Astrocyte (in vitro differentiated cells and primary cell): ENCODE results near the gene IFT80. TPM values are rescaled to one million over a fixed set of nuclear protein-coding genes. Genes with fewer than 3 reads are reported as not detected.
"Not testable (repeated sequence)": the region's sequence is repeated elsewhere in the genome, so short reads cannot be mapped to it uniquely, and the experiment has no call there.

Source experiments
- DNase-seq: peaks from one replicate; pipeline ENCODE4 v3.0.0-alpha.2; 2010; ENCODE audit warnings: low read depth
- FAIRE-seq: peaks from 2 replicates; lab custom pipeline; 2011; peaks lifted over from hg19 to GRCh38; lab: Jason Lieb, UNC
- H2AFZ ChIP-seq: 2 replicates; pipeline ENCODE4 v1.6.0; 2012; ENCODE audit warnings: low read depth, low read length, inconsistent platforms
- H3K27ac ChIP-seq: 2 replicates; pipeline ENCODE4 v1.5.1; 2011; ENCODE audit warnings: low read depth, low read length, inconsistent platforms
- H3K27me3 ChIP-seq: 2 replicates; pipeline ENCODE4 v1.6.0; 2011; ENCODE audit warnings: low read length, inconsistent platforms; ENCODE audit not compliant: insufficient read depth
- H3K36me3 ChIP-seq: 2 replicates; pipeline ENCODE4 v1.5.1; 2011; ENCODE audit warnings: low read length, inconsistent platforms; ENCODE audit not compliant: insufficient read depth
- H3K4me1 ChIP-seq: 2 replicates; pipeline ENCODE4 v1.5.1; 2011; ENCODE audit warnings: low read length, inconsistent platforms; ENCODE audit not compliant: insufficient read depth
- H3K4me2 ChIP-seq: 2 replicates; pipeline ENCODE4 v1.6.0; 2012; ENCODE audit warnings: low read length, inconsistent platforms
- H3K4me3 ChIP-seq: 2 replicates; pipeline ENCODE4 v1.5.1; 2011; ENCODE audit warnings: low read depth, mild to moderate bottlenecking, low read length, inconsistent platforms; ENCODE audit not compliant: insufficient read depth
- H3K79me2 ChIP-seq: 2 replicates; pipeline ENCODE4 v1.6.0; 2012; ENCODE audit warnings: mild to moderate bottlenecking, low read length, inconsistent platforms; ENCODE audit not compliant: insufficient read depth
- H3K9ac ChIP-seq: 2 replicates; pipeline ENCODE4 v1.6.0; 2012; ENCODE audit warnings: mild to moderate bottlenecking, low read length, inconsistent platforms
- H3K9me3 ChIP-seq: 2 replicates; pipeline ENCODE4 v1.5.1; 2012; ENCODE audit warnings: low read depth, mild to moderate bottlenecking, low read length, inconsistent platforms; ENCODE audit not compliant: insufficient read depth
- H4K20me1 ChIP-seq: 2 replicates; pipeline ENCODE4 v1.6.0; 2012; ENCODE audit warnings: low read length, inconsistent platforms; ENCODE audit not compliant: insufficient read depth
- H3K27ac Mint-ChIP-seq: one replicate; pipeline ENCODE4 v1.8.0; 2021; ENCODE audit warnings: mild to moderate bottlenecking, mixed read lengths; ENCODE audit not compliant: unreplicated experiment
- H3K27me3 Mint-ChIP-seq: one replicate; pipeline ENCODE4 v1.8.0; 2021; ENCODE audit warnings: low read depth, mixed read lengths; ENCODE audit not compliant: unreplicated experiment
- H3K36me3 Mint-ChIP-seq: one replicate; pipeline ENCODE4 v1.8.0; 2021; ENCODE audit warnings: low read depth, mixed read lengths; ENCODE audit not compliant: unreplicated experiment
- H3K4me1 Mint-ChIP-seq: one replicate; pipeline ENCODE4 v1.8.0; 2021; ENCODE audit warnings: low read depth, mixed read lengths; ENCODE audit not compliant: unreplicated experiment
- H3K4me3 Mint-ChIP-seq: one replicate; pipeline ENCODE4 v1.8.0; 2021; ENCODE audit warnings: mild to moderate bottlenecking, moderate library complexity, mixed read lengths; ENCODE audit not compliant: unreplicated experiment
- H3K9me3 Mint-ChIP-seq: one replicate; pipeline ENCODE4 v1.8.0; 2021; ENCODE audit warnings: mild to moderate bottlenecking, mixed read lengths; ENCODE audit not compliant: unreplicated experiment
- CTCF ChIP-seq: IDR thresholded peaks from 2 replicates; pipeline ENCODE4 v1.5.1; 2011; ENCODE audit warnings: low read depth, mild to moderate bottlenecking, inconsistent platforms, low read length, moderate library complexity; ENCODE audit not compliant: insufficient read depth
- EZH2 ChIP-seq: IDR thresholded peaks from 2 replicates; pipeline ENCODE4 v1.6.1; 2012; ENCODE audit warnings: mild to moderate bottlenecking, low read length, inconsistent platforms; ENCODE audit not compliant: insufficient read depth
- total RNA-seq: library from RNA; stranded (reverse); gene quantifications from 2 replicates; pipeline ENCODE4 v1.2.1, GENCODE V29; 2021

Gene IFT80
- total RNA-seq, 1 donor from 2014 or later = 27.3 TPM

GRCh38 chr3:160369784-160370183, 29.2 kb downstream of the IFT80 start:
- FAIRE-seq = no peak
- H3K27ac Mint-ChIP-seq = no peak overlapping the region
- no peaks in the 10 kb centered on the region for H3K27me3 ChIP-seq

GRCh38 chr3:160368804-160369203, 30.2 kb downstream of the IFT80 start:
- no peak overlapping the region for H3K9ac ChIP-seq
- no peaks in the 10 kb centered on the region for H3K27me3 Mint-ChIP-seq
- no peak overlapping the region for H2AFZ ChIP-seq
- no peaks in the 10 kb centered on the region for H3K36me3 ChIP-seq
- H3K4me3 Mint-ChIP-seq = no peak overlapping the region
- H3K79me2 ChIP-seq = no peaks in the 10 kb centered on the region
- H3K4me3 ChIP-seq = no peak overlapping the region
- no peak for FAIRE-seq
- H3K27ac Mint-ChIP-seq = no peak overlapping the region
- no peaks in the 10 kb centered on the region for H3K4me1 Mint-ChIP-seq
- no peak overlapping the region for H3K4me2 ChIP-seq
- peaks cover 12% of the 10 kb centered on the region for H3K36me3 Mint-ChIP-seq
- DNase-seq = no peak
- no peak overlapping the region for H3K27ac ChIP-seq
- no peaks in the 10 kb centered on the region for H3K27me3 ChIP-seq
- H3K9me3 ChIP-seq = no peaks in the 10 kb centered on the region
- no peaks in the 10 kb centered on the region for H4K20me1 ChIP-seq
- peaks cover under 1% of the 10 kb centered on the region for H3K9me3 Mint-ChIP-seq
- no peak for TF ChIP-seq CTCF
- TF ChIP-seq EZH2 = no peak
- H3K4me1 ChIP-seq = peaks cover 5% of the 10 kb centered on the region

More at GRCh38 chr3:160369784-160370183, 29.2 kb downstream of the IFT80 start:
- H3K4me2 ChIP-seq = no peak overlapping the region
- H3K4me3 Mint-ChIP-seq = no peak overlapping the region
- H3K79me2 ChIP-seq = no peaks in the 10 kb centered on the region
- no peak for TF ChIP-seq EZH2
- TF ChIP-seq CTCF = no peak
- H3K4me3 ChIP-seq = no peak overlapping the region
- H3K36me3 Mint-ChIP-seq = peaks cover 11% of the 10 kb centered on the region
- H3K36me3 ChIP-seq = no peaks in the 10 kb centered on the region
- H3K9me3 Mint-ChIP-seq = peaks cover 4% of the 10 kb centered on the region
- peaks cover 5% of the 10 kb centered on the region for H3K4me1 ChIP-seq
- H2AFZ ChIP-seq = no peak overlapping the region
- H3K4me1 Mint-ChIP-seq = peaks cover 2% of the 10 kb centered on the region
- no peaks in the 10 kb centered on the region for H3K27me3 Mint-ChIP-seq
- H3K27ac ChIP-seq = no peak overlapping the region
- H3K9ac ChIP-seq = no peak overlapping the region
- DNase-seq = peak; percentile 24
- no peaks in the 10 kb centered on the region for H4K20me1 ChIP-seq
- H3K9me3 ChIP-seq = no peaks in the 10 kb centered on the region

GRCh38 chr3:160365869-160366522, 33.0 kb downstream of the IFT80 start:
- no peak overlapping the region for H3K4me2 ChIP-seq
- H3K36me3 ChIP-seq = no peaks in the 10 kb centered on the region
- TF ChIP-seq EZH2 (no peak), CTCF (no peak)

GRCh38 chr3:160362896-160363295, 36.1 kb downstream of the IFT80 start:
- not testable (repeated sequence) for H3K27me3 Mint-ChIP-seq, H3K4me1 Mint-ChIP-seq, H3K9me3 ChIP-seq, H3K9ac ChIP-seq, H2AFZ ChIP-seq, H3K36me3 ChIP-seq, H3K27ac Mint-ChIP-seq, FAIRE-seq, H3K27me3 ChIP-seq, H3K36me3 Mint-ChIP-seq, H3K4me3 ChIP-seq, H3K4me2 ChIP-seq, H3K9me3 Mint-ChIP-seq, H4K20me1 ChIP-seq, DNase-seq, H3K4me3 Mint-ChIP-seq, H3K79me2 ChIP-seq, H3K27ac ChIP-seq, H3K4me1 ChIP-seq

More at GRCh38 chr3:160365869-160366522, 33.0 kb downstream of the IFT80 start:
- no peak overlapping the region for H3K27ac Mint-ChIP-seq
- Histone ChIP-seq H3K79me2 (no peaks in the 10 kb centered on the region), H3K27ac (no peak overlapping the region), H3K9me3 (no peaks in the 10 kb centered on the region), H3K9ac (no peak overlapping the region), H3K4me3 (no peak overlapping the region), H3K4me1 (no peaks in the 10 kb centered on the region), H4K20me1 (no peaks in the 10 kb centered on the region), H2AFZ (no peak overlapping the region), H3K27me3 (no peaks in the 10 kb centered on the region)
- FAIRE-seq (no peak), DNase-seq (no peak)
- no peaks in the 10 kb centered on the region for H3K27me3 Mint-ChIP-seq
- no peak overlapping the region for H3K4me3 Mint-ChIP-seq
- H3K9me3 Mint-ChIP-seq = no peaks in the 10 kb centered on the region
- H3K4me1 Mint-ChIP-seq = no peaks in the 10 kb centered on the region
- peaks cover 10% of the 10 kb centered on the region for H3K36me3 Mint-ChIP-seq
